PC-9 (cell line): Measurements from ENCODE around the gene CGN. TPM values are rescaled to one million over a fixed set of nuclear protein-coding genes. Genes with fewer than 3 reads are reported as not detected.

Source experiments
- BruUV-seq: library from RNA; stranded (reverse); fragments of 400-500 nt; replicated peaks from 2 replicates; lab custom pipeline; 2021; lab: Mats Ljungman, UMichigan
- CTCF ChIA-PET: fragments of 300-600 bp; sonication (Branson Sonifier 250); formaldehyde crosslinking; loops from one replicate; lab custom pipeline; 2022; ENCODE audit warnings: antibody characterized with exemption; lab: Charles Lee
- POLR2A ChIA-PET: fragments of 300-600 bp; sonication (Branson Sonifier 250); formaldehyde crosslinking; loops from one replicate; lab custom pipeline; 2022; ENCODE audit warnings: antibody characterized with exemption; ENCODE audit not compliant: unreplicated experiment; lab: Charles Lee
- DNase-seq, 2 experiments: peaks; one replicate each; pipeline versions ENCODE4 v3.0.0 to v3.0.0-alpha.2; 2015 to 2022; ENCODE audit warnings: mixed read lengths in 1 of 2
- H2AFZ ChIP-seq: fragments of 200-600 bp; sonication (generic); 2 replicates; pipeline ENCODE4 v1.8.1; 2017; ENCODE audit warnings: antibody characterized with exemption
- H3F3A ChIP-seq: fragments of 200-600 bp; sonication (generic); 2 replicates; pipeline ENCODE4 v1.8.1; 2017; ENCODE audit warnings: antibody characterized with exemption, mild to moderate bottlenecking, low read depth; ENCODE audit not compliant: insufficient read depth
- H3K27ac ChIP-seq: fragments of 200-600 bp; sonication (generic); 2 replicates; pipeline ENCODE4 v1.6.1; 2016; ENCODE audit warnings: mixed run types
- H3K27me3 ChIP-seq: fragments of 200-600 bp; sonication (generic); 2 replicates; pipeline ENCODE4 v1.6.1; 2016; ENCODE audit warnings: low read depth, mixed run types; ENCODE audit not compliant: insufficient read depth
- H3K36me3 ChIP-seq: fragments of 200-600 bp; sonication (generic); 2 replicates; pipeline ENCODE4 v1.6.1; 2016; ENCODE audit warnings: low read depth, mixed run types
- H3K4me1 ChIP-seq: fragments of 200-600 bp; sonication (generic); replicated peaks from 2 replicates; pipeline ENCODE4 v1.6.1; 2016; ENCODE audit warnings: mixed run types; ENCODE audit not compliant: insufficient read depth
- H3K4me2 ChIP-seq: fragments of 200-600 bp; sonication (generic); 2 replicates; pipeline ENCODE4 v1.6.1; 2017; ENCODE audit warnings: mixed run types
- H3K4me3 ChIP-seq: fragments of 200-600 bp; sonication (generic); 2 replicates; pipeline ENCODE4 v1.6.1; 2016; ENCODE audit warnings: mixed run types
- H3K79me2 ChIP-seq: fragments of 200-600 bp; sonication (generic); 2 replicates; pipeline ENCODE4 v1.6.1; 2017; ENCODE audit warnings: low read depth, mixed run types
- H3K9me2 ChIP-seq: fragments of 200-600 bp; sonication (generic); 2 replicates; pipeline ENCODE4 v1.8.1; 2017; ENCODE audit warnings: mild to moderate bottlenecking; ENCODE audit not compliant: insufficient read depth
- H3K9me3 ChIP-seq: fragments of 200-600 bp; sonication (generic); 2 replicates; pipeline ENCODE4 v1.8.1; 2016; ENCODE audit warnings: low read depth; ENCODE audit not compliant: insufficient read depth
- H4K20me1 ChIP-seq: fragments of 200-600 bp; sonication (generic); 2 replicates; pipeline ENCODE4 v1.8.1; 2017; ENCODE audit not compliant: insufficient read depth
- CTCF ChIP-seq: fragments of 200-600 bp; sonication (generic); conservative IDR thresholded peaks from 2 replicates; pipeline ENCODE4 v1.6.1; 2017; ENCODE audit warnings: mixed run types, antibody characterized with exemption, mild to moderate bottlenecking, moderate library complexity
- EZH2 ChIP-seq: fragments of 200-600 bp; sonication (generic); IDR thresholded peaks from 2 replicates; pipeline ENCODE4 v1.8.0; 2017; ENCODE audit warnings: antibody characterized with exemption, low read depth
- intact Hi-C: fragments of 100-400 bp; cut with micrococcal nuclease; formaldehyde crosslinking; loops from one replicate; pipeline ENCODE4 v1.10.0; 2022; ENCODE audit not compliant: unreplicated experiment
- total RNA-seq: library from RNA; stranded (reverse); gene quantifications from 2 replicates; pipeline ENCODE4 v1.2.3, GENCODE V29; 2021

Gene CGN
- total RNA-seq, 1 experiment from 2014 or later, result 30.3 TPM

- Histone ChIP-seq H3K36me3 (0 out of 2 replicates have a peak, but pooled peaks cover 4% of the 10 kb centered on the region), H3K4me1 (no peaks in the 10 kb centered on the region), H3F3A (peaks cover 8% of the 10 kb centered on the region; the same call in 1 of the 2 replicates), H3K27me3 (no peaks in the 10 kb centered on the region), H3K4me2 (no peak overlapping the region), H3K9me3 (no peaks in the 10 kb centered on the region), H3K27ac (no peak overlapping the region), H4K20me1 (no peaks in the 10 kb centered on the region), H3K79me2 (no peaks in the 10 kb centered on the region), H3K9me2 (no peaks in the 10 kb centered on the region), H3K4me3 (no peak overlapping the region), H2AFZ (no peak overlapping the region)
- BruUV-seq, result no TSS peak
- TF ChIP-seq CTCF (no peak), EZH2 (no peak)
- CTCF ChIA-PET, result no interaction called here
- POLR2A ChIA-PET, result no interaction called here
- DNase-seq, result no peak
- intact Hi-C loops, result loop anchor here (5.0 kb wide), 1 partner anchor 87 kb away; no protein-coding TSS in a partner anchor
Measured at GRCh38 chr1:151529781-151530180, 18.6 kb downstream of the CGN start.

- H3K36me3 ChIP-seq, result 0 out of 2 replicates have a peak, but pooled peaks cover 4% of the 10 kb centered on the region
- H3K4me1 ChIP-seq, result no peaks in the 10 kb centered on the region
- POLR2A ChIA-PET, result no interaction called here
- H3K9me3 ChIP-seq, result no peaks in the 10 kb centered on the region
- H3K4me2 ChIP-seq, result no peak overlapping the region
- H3F3A ChIP-seq, result peaks cover 8% of the 10 kb centered on the region; the same call in 1 of the 2 replicates
- BruUV-seq, result no TSS peak
- H3K9me2 ChIP-seq, result no peaks in the 10 kb centered on the region
- no peak overlapping the region for H3K4me3 ChIP-seq
- no peak overlapping the region for H2AFZ ChIP-seq
- TF ChIP-seq EZH2, result no peak
- TF ChIP-seq CTCF, result no peak
- H3K27ac ChIP-seq, result no peak overlapping the region
- intact Hi-C loops, result loop anchor here (5.0 kb wide), 1 partner anchor 88 kb away; no protein-coding TSS in a partner anchor
- no peak for DNase-seq
- CTCF ChIA-PET, result no interaction called here
- H3K79me2 ChIP-seq, result no peaks in the 10 kb centered on the region
- H3K27me3 ChIP-seq, result no peaks in the 10 kb centered on the region
- no peaks in the 10 kb centered on the region for H4K20me1 ChIP-seq
Measured at GRCh38 chr1:151530461-151530860, 19.3 kb downstream of the CGN start.

- DNase-seq, result no peak
- TF ChIP-seq CTCF (no peak), EZH2 (no peak)
- no peak overlapping the region for H3K27ac ChIP-seq
- H4K20me1 ChIP-seq, result no peaks in the 10 kb centered on the region
- ChIA-PET CTCF (interaction anchor here (0.5 kb wide), 1 partner anchor 65 kb away, joined by 4 read pairs; no protein-coding TSS in a partner anchor), POLR2A (interaction anchor here (0.7 kb wide), 1 partner anchor 101 kb away, joined by 3 read pairs; no protein-coding TSS in a partner anchor)
- no peak overlapping the region for H2AFZ ChIP-seq
- peaks cover 16% of the 10 kb centered on the region for H3K36me3 ChIP-seq
- peaks cover 10% of the 10 kb centered on the region; the same call in 1 of the 2 replicates for H3K79me2 ChIP-seq
- no peaks in the 10 kb centered on the region for H3K9me2 ChIP-seq
- H3F3A ChIP-seq, result peaks cover 26% of the 10 kb centered on the region
- BruUV-seq, result no TSS peak
- H3K9me3 ChIP-seq, result no peaks in the 10 kb centered on the region
- H3K4me2 ChIP-seq, result no peak overlapping the region
- intact Hi-C loops, result loop anchor here (5.0 kb wide), 1 partner anchor 92 kb away; no protein-coding TSS in a partner anchor
- H3K4me1 ChIP-seq, result peaks cover 27% of the 10 kb centered on the region
- H3K27me3 ChIP-seq, result no peaks in the 10 kb centered on the region
- no peak overlapping the region for H3K4me3 ChIP-seq
Measured at GRCh38 chr1:151533870-151534269, 22.7 kb downstream of the CGN start.
